ENCODE measurements around the gene ARL10.
A peak's percentile ranks its signal among the peaks of the same experiment; 100 is the strongest.

Gene ARL10

GRCh38 chr5:176361437-176362232, 3.7 kb upstream of the ARL10 start, which contains the start of gene KIAA1191:
TSS of gene KIAA1191 (minus strand) at chr5:176361764. CDS start at chr5:176359508, 2,256 bp downstream.
- peak; percentile 17 to 97 (median 88) for DNase-seq

- no peak for DNase-seq
Measured at GRCh38 chr5:176362233-176362490, 3.1 kb upstream of the ARL10 start.

DNA sequence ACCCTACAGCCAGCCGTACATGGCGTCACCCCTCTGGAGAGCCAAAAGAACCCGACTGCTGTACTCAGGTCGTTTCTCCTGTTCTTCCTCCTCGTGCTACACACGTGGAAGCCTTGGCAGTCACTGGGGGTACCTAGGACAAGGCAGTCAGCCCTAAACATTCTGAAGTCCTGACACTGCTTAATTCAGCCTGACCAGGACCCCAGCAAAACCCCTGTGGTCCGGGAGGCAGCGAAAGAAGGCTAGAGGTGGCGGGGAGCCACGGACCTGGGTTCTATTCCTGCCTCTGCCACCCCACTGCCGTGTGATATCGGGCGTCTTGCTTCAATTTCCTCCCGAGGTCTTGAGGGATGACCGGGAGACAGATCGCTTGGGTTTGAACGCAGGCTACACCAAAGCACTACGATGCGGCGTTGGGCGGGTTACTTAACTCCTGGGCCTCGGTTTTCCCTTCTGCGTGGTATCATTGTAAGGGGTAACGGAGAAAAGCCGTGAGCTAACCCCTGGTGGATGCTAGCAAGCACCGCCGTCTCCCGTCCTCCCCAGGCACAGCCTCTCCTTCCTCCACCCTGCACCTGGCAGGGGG, 429 bp upstream of the ARL10 start:
- DNase-seq: peak in 2 of 51 donors; percentile 22 to 53

DNA sequence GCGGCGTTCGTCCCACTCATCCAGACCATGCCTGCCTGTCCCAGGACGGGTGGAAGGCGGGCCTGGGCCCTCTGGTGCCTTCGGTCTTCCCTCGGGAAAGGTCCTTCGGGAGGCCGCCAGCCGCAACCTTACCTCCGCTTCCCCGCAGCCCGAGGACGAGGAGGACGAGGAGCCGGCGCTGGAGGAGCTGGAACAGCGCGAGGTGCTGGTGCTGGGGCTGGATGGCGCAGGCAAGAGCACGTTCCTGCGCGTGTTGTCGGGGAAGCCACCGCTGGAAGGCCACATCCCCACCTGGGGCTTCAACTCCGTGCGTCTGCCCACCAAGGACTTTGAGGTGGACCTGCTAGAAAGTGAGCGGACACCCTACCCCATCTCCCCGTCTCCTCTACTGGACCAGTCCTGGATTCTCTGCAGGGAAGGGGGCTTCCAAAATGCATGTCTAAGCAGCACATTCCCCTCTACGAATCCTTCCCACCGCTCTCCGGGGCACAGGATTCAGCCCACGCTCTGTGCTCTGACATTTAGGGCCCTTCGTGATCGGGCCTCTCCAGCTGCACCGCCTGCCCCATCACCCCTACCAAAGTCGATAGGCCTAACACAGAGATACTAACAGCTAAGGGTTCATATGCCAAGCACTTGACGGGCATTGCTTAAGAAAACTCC, 1.1 kb downstream of the ARL10 start:
- DNase-seq: peak in 4 of 51 donors; percentile 39 to 46 (median 44)

DNA sequence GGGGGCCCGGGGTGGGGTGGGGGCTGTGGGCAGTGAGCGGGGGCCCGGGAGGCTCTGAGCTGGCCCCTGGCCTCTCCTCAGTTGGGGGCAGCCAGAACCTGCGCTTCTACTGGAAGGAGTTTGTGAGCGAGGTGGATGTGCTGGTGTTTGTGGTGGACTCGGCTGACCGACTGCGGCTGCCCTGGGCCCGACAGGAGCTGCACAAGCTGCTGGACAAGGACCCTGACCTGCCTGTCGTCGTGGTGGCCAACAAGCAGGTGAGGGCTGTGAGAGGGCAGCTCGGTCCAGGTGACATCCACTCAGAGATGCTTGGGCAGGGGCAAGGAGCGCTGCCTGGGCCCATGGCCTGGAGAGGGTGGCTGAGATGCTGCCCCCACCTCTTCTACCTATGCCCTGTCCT, 3.4 kb downstream of the ARL10 start:
- DNase-seq: no peak

GRCh38 chr5:176369934-176370711, 4.8 kb downstream of the ARL10 start:
- DNase-seq: no peak

- peak in 5 of 51 donors; percentile 4 to 37 (median 18) for DNase-seq
Measured at GRCh38 chr5:176371621-176372539, 6.6 kb downstream of the ARL10 start.

DNA sequence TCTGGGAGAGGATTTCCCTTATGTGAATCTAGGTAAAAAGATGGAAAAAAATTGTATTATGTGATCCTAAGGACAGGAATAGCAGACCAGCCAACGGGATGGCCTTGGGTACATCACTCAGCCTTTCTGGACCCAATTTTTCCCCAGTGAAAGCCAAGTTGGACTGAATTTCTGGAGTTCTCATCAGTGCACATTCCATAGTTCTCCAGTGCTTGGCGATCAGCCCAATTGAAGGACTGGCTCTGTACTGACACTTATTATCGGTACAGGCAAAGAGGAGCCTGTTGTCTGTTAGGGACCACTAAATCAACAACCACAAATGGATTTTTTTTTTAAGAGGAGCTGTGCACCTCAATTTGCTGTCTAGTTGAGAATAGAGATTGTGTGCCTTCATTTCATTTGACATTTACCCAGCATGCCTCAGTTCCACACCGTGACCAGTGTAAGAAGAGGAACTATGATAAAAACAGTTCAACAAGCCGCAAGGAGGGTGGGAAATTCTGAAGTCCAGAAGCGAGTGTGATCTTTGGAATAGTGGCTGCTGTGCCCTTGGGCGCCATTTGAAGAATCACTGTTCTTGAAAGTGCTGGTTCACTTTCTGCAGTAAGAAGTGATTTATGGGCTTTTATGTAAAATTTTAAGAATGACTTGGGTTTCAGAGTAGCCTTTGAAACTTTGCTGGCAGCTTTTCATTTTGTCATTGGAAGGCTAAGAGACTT, 8.0 kb downstream of the ARL10 start:
- DNase-seq: peak in 1 of 51 donors; percentile 5

- DNase-seq: no peak
Measured at GRCh38 chr5:176379881-176380280, 14.6 kb downstream of the ARL10 start.

DNA sequence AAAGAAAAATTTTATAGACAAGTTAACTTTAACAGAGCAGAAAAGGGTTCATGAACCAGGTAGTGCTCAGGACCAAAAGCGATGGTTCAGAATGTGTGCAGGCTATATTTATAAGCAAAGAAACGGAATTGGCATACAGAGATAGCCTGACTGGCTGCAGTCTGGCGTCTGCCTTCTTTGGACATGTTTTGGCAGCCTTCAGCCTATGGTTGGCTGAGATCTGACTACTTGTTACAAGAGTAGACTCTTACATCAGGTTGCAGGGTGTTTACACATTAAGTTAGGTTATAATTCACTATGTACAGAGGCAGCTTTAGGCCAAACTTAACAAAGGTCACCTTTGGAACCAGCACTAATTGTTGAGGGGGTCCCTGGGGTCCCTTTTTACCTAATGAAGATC, 16.1 kb downstream of the ARL10 start:
- DNase-seq: no peak

DNA sequence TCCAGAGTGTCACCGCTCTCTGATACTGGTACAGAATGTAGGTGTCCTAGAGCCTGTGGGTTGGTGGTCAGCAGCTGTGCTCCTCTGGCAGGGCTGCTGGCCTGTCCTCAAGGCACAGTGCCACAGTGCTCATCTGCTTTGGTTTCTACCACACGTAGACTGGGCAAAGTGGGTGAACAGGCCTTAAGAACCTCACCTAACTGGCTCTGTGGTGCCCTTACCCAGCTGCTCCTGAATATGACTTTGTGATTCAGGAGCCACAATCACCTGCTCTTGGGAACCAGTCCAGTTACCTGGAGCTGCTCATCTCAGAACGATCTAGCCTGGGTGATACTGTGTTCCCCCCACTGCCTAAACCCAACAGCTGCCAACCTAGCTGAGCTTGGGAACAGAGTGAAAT, 16.7 kb downstream of the ARL10 start:
- no peak for DNase-seq

- DNase-seq: no peak
Measured at GRCh38 chr5:176382721-176383120, 17.4 kb downstream of the ARL10 start.

DNA sequence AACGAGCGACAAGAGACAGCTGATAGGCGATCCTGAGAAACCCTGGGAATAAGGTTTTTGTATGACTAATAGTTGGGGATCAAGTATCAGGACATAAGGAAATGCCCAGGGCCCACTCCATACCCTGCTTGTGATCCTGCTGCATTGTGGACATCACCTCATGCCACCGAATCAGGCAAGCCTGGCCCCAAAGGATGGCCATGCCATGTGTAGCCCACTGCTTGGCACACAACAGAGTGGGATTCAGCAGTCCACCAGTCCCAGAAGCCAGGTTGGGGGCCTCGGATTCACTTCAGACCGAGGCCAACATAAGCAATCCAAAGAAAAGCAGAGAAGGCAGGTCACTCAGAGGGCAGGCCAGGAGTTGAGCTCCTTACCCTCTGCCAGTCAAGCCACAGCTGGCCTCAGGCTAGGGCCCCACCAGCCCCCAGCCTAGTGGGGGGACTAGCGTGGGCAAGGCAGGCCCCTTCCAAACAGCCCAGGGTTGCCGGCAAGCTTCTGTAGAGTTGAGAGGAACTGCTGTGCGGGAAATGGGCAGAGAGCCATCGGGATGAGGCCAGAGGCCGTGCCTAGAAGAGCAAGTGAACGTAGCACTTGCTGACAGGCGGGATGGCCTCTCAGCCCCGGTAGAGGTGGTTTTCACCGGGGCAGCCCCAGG, 18.1 kb downstream of the ARL10 start:
- DNase-seq: no peak

GRCh38 chr5:176383961-176384360, 18.7 kb downstream of the ARL10 start:
- DNase-seq: no peak

DNA sequence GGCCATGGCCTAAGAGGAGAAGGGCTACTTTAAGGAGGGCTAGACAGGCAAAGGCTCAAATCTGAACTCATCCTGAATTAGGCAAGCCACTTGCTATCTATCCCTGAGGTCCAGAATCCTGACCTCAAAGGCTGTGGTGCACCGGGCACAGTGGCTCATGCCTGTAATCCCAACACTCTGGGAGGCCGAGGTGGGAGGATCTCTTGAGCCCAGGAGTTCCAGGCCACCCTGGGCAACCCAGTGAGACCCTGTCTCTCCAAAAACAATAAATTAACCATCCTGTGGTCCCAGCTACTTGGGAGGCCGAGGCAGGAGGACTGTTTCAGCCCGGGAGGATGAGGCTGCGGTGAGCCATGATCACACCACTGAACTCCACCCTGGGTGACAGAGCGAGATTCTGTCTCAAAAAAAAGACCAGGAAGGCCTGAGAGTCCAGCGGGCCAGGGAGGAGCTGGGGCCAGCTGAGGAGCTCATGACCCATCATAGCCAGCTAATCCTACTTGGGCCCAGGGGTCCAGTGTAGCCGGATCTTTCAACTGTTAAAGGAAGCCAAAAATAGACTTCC, 19.2 kb downstream of the ARL10 start:
- DNase-seq: no peak

DNA sequence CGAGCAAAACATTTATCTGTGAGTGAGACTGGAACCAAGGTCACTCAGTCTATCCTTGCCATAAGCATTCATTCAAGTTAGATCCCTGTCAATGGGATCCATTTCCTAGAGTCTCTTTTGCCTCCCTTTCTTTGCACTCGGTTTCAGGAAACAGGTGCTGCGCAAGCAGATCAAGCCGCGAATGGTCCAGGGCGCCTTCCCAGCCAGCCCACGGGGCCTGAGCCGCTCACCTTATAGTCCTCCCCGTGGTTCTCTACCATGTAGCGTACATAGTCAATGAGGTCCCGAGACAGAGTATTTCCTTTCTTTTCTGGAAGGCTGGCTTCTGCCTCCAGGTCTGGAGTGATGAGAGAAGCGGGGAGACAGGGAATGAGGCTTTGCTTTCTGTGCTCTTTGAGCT, 19.7 kb downstream of the ARL10 start:
- no peak for DNase-seq

DNA sequence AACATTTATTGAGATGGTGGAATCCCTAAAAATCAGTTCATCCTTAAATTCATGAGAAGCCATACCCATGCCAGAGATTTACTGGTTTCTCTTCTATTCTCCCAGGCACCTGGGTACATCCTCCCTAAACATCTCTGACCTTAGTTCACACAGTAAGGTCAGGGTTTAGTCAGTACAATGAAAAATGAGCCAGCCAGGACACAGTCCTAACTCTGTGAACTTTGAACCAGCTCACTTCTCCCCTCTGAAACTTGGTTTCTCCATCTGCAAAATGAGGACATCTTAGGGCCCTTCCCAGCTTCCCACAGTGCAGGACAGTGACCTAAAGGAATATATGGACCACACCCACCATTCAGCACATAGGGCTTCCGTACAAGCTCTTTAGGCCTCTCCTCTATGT, 21.2 kb downstream of the ARL10 start:
- no peak for DNase-seq

DNA sequence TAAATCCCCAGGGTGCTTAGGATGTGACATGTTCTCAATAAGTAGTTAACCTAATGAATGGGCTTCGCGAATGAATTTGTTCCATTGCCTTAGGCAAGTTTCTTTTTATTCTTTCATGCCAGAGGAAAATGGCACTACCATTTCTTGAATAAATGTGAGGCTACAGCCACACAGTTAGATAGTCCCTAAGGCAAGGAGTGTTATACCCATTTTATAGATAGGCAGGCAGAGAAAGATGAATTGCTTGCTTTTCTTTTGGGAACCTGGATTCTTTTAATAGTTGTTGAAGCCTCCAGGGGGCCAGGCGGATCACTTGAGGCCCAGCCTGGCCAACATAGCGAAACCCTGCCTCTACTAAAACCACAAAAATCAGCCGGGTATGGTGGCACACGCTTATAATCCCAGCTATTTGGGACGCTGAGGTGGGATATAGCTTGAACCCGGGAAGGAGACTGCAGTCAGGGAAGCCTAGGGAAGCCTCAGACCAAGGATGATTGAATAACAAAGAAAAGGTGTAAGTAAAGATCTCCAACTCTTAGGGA, 22.2 kb downstream of the ARL10 start:
- no peak for DNase-seq

DNA sequence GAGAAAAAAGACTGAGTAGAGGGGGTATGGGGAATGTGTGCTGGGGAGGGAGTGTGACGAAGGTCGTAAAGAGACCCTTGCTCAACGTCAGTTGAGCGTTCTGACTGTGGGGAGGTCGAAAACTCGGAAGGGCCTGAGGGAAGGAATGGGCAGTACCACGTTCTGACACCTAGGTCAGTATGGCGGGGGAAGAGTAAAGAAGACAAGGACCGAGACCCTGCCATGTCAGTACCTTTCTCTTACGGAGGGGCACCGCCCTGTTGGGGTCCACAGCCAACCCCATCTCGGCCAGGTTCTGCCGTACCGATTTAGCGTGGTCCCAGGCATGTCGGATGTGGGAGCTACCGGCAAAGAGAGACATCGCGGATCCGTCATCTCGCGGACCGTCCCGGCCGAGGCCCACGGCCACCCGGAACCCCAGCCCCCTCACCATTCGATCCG, 22.7 kb downstream of the ARL10 start:
- peak in 1 of 51 donors; percentile 35 for DNase-seq

Measured in hypothalamus (tissue), 51 donors.